Prostate gland (tissue), 2 donors: ENCODE measurements around the gene BARHL2. TPM values are rescaled to one million over a fixed set of nuclear protein-coding genes. Genes with fewer than 3 reads are reported as not detected.

ENCODE experiments used
- DNase-seq: peaks from one replicate; pipeline ENCODE4 v3.0.0-alpha.2; 2019; ENCODE audit warnings: low spot score
- H3K27ac ChIP-seq, 2 donors: fragments of 200-600 bp; sonication (generic); 2 replicates each; pipeline ENCODE4 v1.5.1; 2017 to 2019
- H3K27me3 ChIP-seq: fragments of 200-600 bp; sonication (generic); replicated peaks from 2 replicates; pipeline ENCODE4 v1.5.1; 2019; ENCODE audit not compliant: insufficient read depth
- H3K36me3 ChIP-seq, 2 donors: fragments of 200-600 bp; sonication (generic); 1 replicate in 1 of 2; 2 replicates in 1 of 2; pipeline versions ENCODE4 v1.5.1 to v1.8.1; 2017 to 2019
- H3K4me1 ChIP-seq: fragments of 200-600 bp; sonication (generic); replicated peaks from 2 replicates; pipeline ENCODE4 v1.5.1; 2019
- H3K4me3 ChIP-seq, 2 donors: fragments of 200-600 bp; sonication (generic); 2 replicates each; pipeline ENCODE4 v1.5.1; 2017 to 2019
- H3K9me3 ChIP-seq: fragments of 200-600 bp; sonication (generic); 2 replicates; pipeline ENCODE4 v1.5.1; 2017
- CTCF ChIP-seq, 4 experiments: fragments of 200-600 bp in 2 of 4; fragments of 450-650 bp in 2 of 4; sonication (generic) in 2 of 4; IDR thresholded peaks; 1 replicate in 3 of 4; 2 replicates in 1 of 4; pipeline ENCODE4 v1.5.1; 2016 to 2019; ENCODE audit warnings: antibody characterized with exemption in 4 of 4, mild to moderate bottlenecking in 2 of 4, moderate library complexity in 2 of 4
- POLR2A ChIP-seq: fragments of 450-650 bp; IDR thresholded peaks from one replicate; pipeline ENCODE4 v1.6.1; 2016; ENCODE audit warnings: antibody characterized with exemption, mild to moderate bottlenecking
- POLR2AphosphoS5 ChIP-seq: sonication (generic); formaldehyde crosslinking; IDR thresholded peaks from one replicate; pipeline ENCODE4 v1.6.1; 2017; ENCODE audit warnings: antibody characterized with exemption
- WGBS: methylation state at CpG from one replicate; pipeline ENCODE4 v1.1.5; 2018; 5-methylcytosine and 5-hydroxymethylcytosine counted together
- intact Hi-C: fragments of 100-400 bp; cut with DNase I; formaldehyde crosslinking; loops from one replicate; pipeline ENCODE4 v1.14.2; 2022
- total RNA-seq, 2 donors: library from RNA; depleted of rRNA; stranded (reverse); fragments of >200 nt; gene quantifications; one replicate each; pipeline ENCODE4 v1.1.0, GENCODE V29; 2016

The BARHL2 gene
- total RNA-seq, 2 donors from 2014 or later: 1.9 TPM; not detected in 1

DNA sequence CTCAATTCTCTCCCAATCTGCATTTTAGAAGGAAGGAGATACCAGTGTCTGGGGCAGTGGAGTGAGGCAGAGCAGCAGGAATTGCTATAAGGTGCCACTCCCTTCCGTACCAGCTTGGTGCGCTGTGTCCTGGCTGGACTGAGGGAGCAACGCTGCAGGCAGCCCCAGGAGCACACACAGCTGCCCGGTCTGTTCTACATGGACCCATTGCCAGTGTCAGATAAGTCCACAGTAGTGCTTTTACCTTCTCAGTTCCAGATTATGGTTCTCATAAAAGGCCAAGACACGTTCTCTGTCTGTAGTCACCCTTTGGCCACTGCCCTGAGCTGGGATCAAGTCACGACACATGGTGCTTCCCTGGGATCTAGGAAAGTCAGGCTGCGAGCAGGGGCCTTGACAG is 44.1 kb upstream of the BARHL2 start:
- H3K9me3 ChIP-seq: no peaks in the 10 kb centered on the region
- TF ChIP-seq POLR2AphosphoS5 (no peak), CTCF (IDR thresholded peaks at IDR 0.05) (no peak), POLR2A (no peak)
- no peak overlapping the region for H3K27ac ChIP-seq
- DNase-seq: no peak
- intact Hi-C loops: no loop called here
- 82% methylated on average over 7 of the region's 7 CpGs for WGBS
- no peaks in the 10 kb centered on the region for H3K27me3 ChIP-seq
- H3K4me1 ChIP-seq: no peaks in the 10 kb centered on the region
- H3K36me3 ChIP-seq: no peaks in the 10 kb centered on the region
- H3K4me3 ChIP-seq: no peak overlapping the region

DNA sequence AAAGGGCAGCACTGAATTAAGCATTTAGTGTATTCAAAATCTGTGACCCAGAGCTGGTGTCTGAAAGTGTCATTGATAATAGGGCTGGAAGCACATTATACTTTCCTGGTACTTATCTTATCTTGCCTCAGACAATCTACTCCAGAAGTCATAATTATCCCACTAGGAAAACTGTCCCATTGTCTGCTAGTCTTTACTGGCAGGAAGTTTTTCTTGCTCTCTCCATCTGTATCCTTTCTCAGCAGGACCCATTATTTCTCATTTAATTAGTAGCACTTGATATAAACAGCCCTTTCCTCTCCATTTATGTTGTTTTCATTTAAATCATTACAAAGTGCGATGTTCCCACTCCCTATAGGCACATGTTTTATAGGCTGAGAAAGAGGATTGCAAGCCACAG is 36.5 kb upstream of the BARHL2 start:
- no peak for TF ChIP-seq POLR2A
- TF ChIP-seq POLR2AphosphoS5: no peak
- TF ChIP-seq CTCF (IDR thresholded peaks at IDR 0.05): no peak
- intact Hi-C loops: no loop called here
- no peaks in the 10 kb centered on the region for H3K9me3 ChIP-seq
- H3K27ac ChIP-seq: no peak overlapping the region
- no peaks in the 10 kb centered on the region for H3K36me3 ChIP-seq
- no peak for DNase-seq
- H3K4me3 ChIP-seq: no peak overlapping the region
- H3K27me3 ChIP-seq: no peaks in the 10 kb centered on the region
- H3K4me1 ChIP-seq: no peaks in the 10 kb centered on the region
- 85% methylated on average over 1 of the region's 1 CpG for WGBS

DNA sequence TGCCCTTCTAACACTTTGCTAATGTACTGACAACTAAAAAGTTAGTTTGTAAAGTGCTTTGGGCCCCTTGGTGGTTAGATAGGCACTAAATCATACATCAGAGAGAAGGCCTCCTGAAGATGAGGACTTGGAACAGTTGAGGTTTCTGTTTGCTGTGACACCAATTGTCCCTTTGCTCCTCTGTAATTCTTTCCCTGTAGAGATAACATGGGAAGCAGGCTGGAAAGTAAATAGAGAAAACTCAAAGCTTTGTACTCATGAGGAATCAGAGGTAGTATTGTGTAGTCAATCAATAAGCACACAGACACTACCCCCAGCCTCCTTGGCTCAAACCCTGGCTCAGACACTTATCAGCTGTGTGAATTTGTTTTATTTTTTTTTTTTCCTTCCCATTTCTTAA is 31.6 kb upstream of the BARHL2 start:
- H3K4me1 ChIP-seq: no peaks in the 10 kb centered on the region
- no peak for DNase-seq
- no peak overlapping the region for H3K4me3 ChIP-seq
- H3K27ac ChIP-seq: no peak overlapping the region
- H3K27me3 ChIP-seq: no peaks in the 10 kb centered on the region
- no peaks in the 10 kb centered on the region for H3K9me3 ChIP-seq
- intact Hi-C loops: no loop called here
- TF ChIP-seq CTCF (IDR thresholded peaks at IDR 0.05) (no peak), POLR2AphosphoS5 (no peak), POLR2A (no peak)
- H3K36me3 ChIP-seq: no peaks in the 10 kb centered on the region

- 97% methylated on average over 1 of the region's 1 CpG for WGBS
- no peaks in the 10 kb centered on the region for H3K36me3 ChIP-seq
- no peak overlapping the region for H3K27ac ChIP-seq
- H3K27me3 ChIP-seq: no peaks in the 10 kb centered on the region
- no peak overlapping the region for H3K4me3 ChIP-seq
- no peak for DNase-seq
- H3K9me3 ChIP-seq: no peaks in the 10 kb centered on the region
- H3K4me1 ChIP-seq: no peaks in the 10 kb centered on the region
- intact Hi-C loops: no loop called here
- TF ChIP-seq CTCF (IDR thresholded peaks at IDR 0.05) (no peak), POLR2A (no peak), POLR2AphosphoS5 (no peak)
Observed at GRCh38 chr1:90746857-90747256, 29.8 kb upstream of the BARHL2 start.

- TF ChIP-seq CTCF (IDR thresholded peaks at IDR 0.05): no peak
- no peak for TF ChIP-seq POLR2AphosphoS5
- TF ChIP-seq POLR2A: no peak
- H3K36me3 ChIP-seq: no peaks in the 10 kb centered on the region
- intact Hi-C loops: no loop called here
- H3K9me3 ChIP-seq: no peaks in the 10 kb centered on the region
- H3K27me3 ChIP-seq: no peaks in the 10 kb centered on the region
- H3K4me1 ChIP-seq: no peaks in the 10 kb centered on the region
- H3K4me3 ChIP-seq: no peak overlapping the region
- no peak for DNase-seq
- H3K27ac ChIP-seq: no peak overlapping the region
- WGBS: 96% methylated on average over 2 of the region's 2 CpGs
Observed at GRCh38 chr1:90745972-90746371, 28.9 kb upstream of the BARHL2 start.
